SU-DHL-6 (cell line): Measurements from ENCODE around the gene UGT1A6.

ENCODE experiments used
- CTCF ChIP-seq: fragments of 200-600 bp; sonication (generic); IDR thresholded peaks from one replicate; pipeline ENCODE4 v1.5.1; 2017; ENCODE audit warnings: antibody characterized with exemption, mild to moderate bottlenecking, low read length, moderate library complexity; ENCODE audit not compliant: insufficient read depth, poor library complexity, severe bottlenecking
- EZH2phosphoT487 ChIP-seq: fragments of 200-600 bp; sonication (generic), shearing (Covaris generic); conservative IDR thresholded peaks from 2 replicates; pipeline ENCODE4 v1.6.1; 2018; ENCODE audit warnings: mild to moderate bottlenecking, antibody characterized with exemption, low read length, moderate library complexity, mixed read lengths

GRCh38 chr2:233811087-233811486 lies 118.4 kb downstream of the UGT1A6 start:
- TF ChIP-seq CTCF = no peak
- no peak for TF ChIP-seq EZH2phosphoT487
